ENCODE data around the gene ENGASE.

ENGASE gene

DNA sequence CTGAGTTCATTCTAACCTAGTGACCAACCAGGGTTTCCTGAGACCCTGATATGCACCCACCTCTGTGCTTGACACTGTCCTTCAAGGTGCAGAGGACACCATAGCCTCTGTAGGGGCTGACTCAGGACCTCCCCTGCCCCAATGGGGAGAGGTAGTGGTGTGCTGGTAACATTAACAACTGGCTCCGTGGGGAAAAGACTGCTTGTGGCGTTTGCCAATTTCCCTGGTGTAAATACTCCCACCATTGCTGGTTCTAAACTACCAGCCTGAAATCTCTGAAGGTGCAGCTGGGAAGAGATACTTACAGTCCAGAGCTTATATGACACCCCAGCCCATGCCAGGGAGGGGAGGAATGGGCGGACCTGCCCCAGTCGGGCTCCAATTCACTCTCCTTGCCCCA lies 54.9 kb downstream of the ENGASE start:
- no peaks in the 10 kb centered on the region for H3K36me3 ChIP-seq (ENCODE audit: insufficient read depth, low read length)
- H3K79me2 ChIP-seq (ENCODE audit: insufficient read depth, low read length): no peaks in the 10 kb centered on the region
- TF ChIP-seq EZH2phosphoT487 (IDR thresholded peaks at IDR 0.05; ENCODE audit: borderline replicate concordance): no peak
- H4K20me1 ChIP-seq (ENCODE audit: insufficient read depth, low read length, poor library complexity, severe bottlenecking): no peaks in the 10 kb centered on the region
- H3K27me3 ChIP-seq (ENCODE audit: insufficient read depth, low read length, poor library complexity, severe bottlenecking): no peaks in the 10 kb centered on the region
- H3K9ac ChIP-seq (ENCODE audit: low read depth, low read length, poor library complexity, severe bottlenecking): no peak overlapping the region
- no peak overlapping the region for H2AFZ ChIP-seq (ENCODE audit: low read length)
- no peak overlapping the region for H3K4me3 ChIP-seq (ENCODE audit: low read length, poor library complexity, severe bottlenecking)
- no peaks in the 10 kb centered on the region for H3F3A ChIP-seq (ENCODE audit: low read depth)
- no peak overlapping the region for H3K4me2 ChIP-seq (ENCODE audit: low read depth, low read length, poor library complexity, severe bottlenecking)
- no peaks in the 10 kb centered on the region for H3K9me3 ChIP-seq (ENCODE audit: insufficient read depth, low read depth, low read length)
- no peaks in the 10 kb centered on the region for H3K4me1 ChIP-seq (ENCODE audit: insufficient read depth, low read length, poor library complexity, severe bottlenecking)
- no peaks in the 10 kb centered on the region for H3K9me2 ChIP-seq (replicated peaks; ENCODE audit: low read depth, low read length)

- Histone ChIP-seq H3F3A (ENCODE audit: low read depth) (no peaks in the 10 kb centered on the region), H4K20me1 (ENCODE audit: insufficient read depth, low read length, poor library complexity, severe bottlenecking) (no peaks in the 10 kb centered on the region), H3K9me3 (ENCODE audit: insufficient read depth, low read depth, low read length) (no peaks in the 10 kb centered on the region), H2AFZ (ENCODE audit: low read length) (no peak overlapping the region), H3K4me3 (ENCODE audit: low read length, poor library complexity, severe bottlenecking) (no peak overlapping the region), H3K36me3 (ENCODE audit: insufficient read depth, low read length) (no peaks in the 10 kb centered on the region), H3K27me3 (ENCODE audit: insufficient read depth, low read length, poor library complexity, severe bottlenecking) (no peaks in the 10 kb centered on the region), H3K9ac (ENCODE audit: low read depth, low read length, poor library complexity, severe bottlenecking) (no peak overlapping the region), H3K79me2 (ENCODE audit: insufficient read depth, low read length) (no peaks in the 10 kb centered on the region), H3K9me2 (replicated peaks; ENCODE audit: low read depth, low read length) (no peaks in the 10 kb centered on the region), H3K4me2 (ENCODE audit: low read depth, low read length, poor library complexity, severe bottlenecking) (no peak overlapping the region), H3K4me1 (ENCODE audit: insufficient read depth, low read length, poor library complexity, severe bottlenecking) (no peaks in the 10 kb centered on the region)
- TF ChIP-seq, protein P1, sequence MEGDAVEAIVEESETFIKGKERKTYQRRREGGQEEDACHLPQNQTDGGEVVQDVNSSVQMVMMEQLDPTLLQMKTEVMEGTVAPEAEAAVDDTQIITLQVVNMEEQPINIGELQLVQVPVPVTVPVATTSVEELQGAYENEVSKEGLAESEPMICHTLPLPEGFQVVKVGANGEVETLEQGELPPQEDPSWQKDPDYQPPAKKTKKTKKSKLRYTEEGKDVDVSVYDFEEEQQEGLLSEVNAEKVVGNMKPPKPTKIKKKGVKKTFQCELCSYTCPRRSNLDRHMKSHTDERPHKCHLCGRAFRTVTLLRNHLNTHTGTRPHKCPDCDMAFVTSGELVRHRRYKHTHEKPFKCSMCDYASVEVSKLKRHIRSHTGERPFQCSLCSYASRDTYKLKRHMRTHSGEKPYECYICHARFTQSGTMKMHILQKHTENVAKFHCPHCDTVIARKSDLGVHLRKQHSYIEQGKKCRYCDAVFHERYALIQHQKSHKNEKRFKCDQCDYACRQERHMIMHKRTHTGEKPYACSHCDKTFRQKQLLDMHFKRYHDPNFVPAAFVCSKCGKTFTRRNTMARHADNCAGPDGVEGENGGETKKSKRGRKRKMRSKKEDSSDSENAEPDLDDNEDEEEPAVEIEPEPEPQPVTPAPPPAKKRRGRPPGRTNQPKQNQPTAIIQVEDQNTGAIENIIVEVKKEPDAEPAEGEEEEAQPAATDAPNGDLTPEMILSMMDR (conservative IDR thresholded peaks at IDR 0.05; ENCODE audit: low read length): no peak
- no peak for TF ChIP-seq EZH2phosphoT487 (IDR thresholded peaks at IDR 0.05; ENCODE audit: borderline replicate concordance)
These were observed 56.1 kb downstream of the ENGASE start for GRCh38 chr17:79130536-79131273.

GRCh38 chr17:79131274-79131635 lies 56.6 kb downstream of the ENGASE start:
- Histone ChIP-seq H3K9ac (ENCODE audit: low read depth, low read length, poor library complexity, severe bottlenecking) (no peak overlapping the region), H3K9me2 (replicated peaks; ENCODE audit: low read depth, low read length) (no peaks in the 10 kb centered on the region), H3K79me2 (ENCODE audit: insufficient read depth, low read length) (no peaks in the 10 kb centered on the region), H3K4me3 (ENCODE audit: low read length, poor library complexity, severe bottlenecking) (no peak overlapping the region), H3K36me3 (ENCODE audit: insufficient read depth, low read length) (no peaks in the 10 kb centered on the region), H4K20me1 (ENCODE audit: insufficient read depth, low read length, poor library complexity, severe bottlenecking) (no peaks in the 10 kb centered on the region), H3F3A (ENCODE audit: low read depth) (no peaks in the 10 kb centered on the region), H3K27me3 (ENCODE audit: insufficient read depth, low read length, poor library complexity, severe bottlenecking) (no peaks in the 10 kb centered on the region), H3K4me1 (ENCODE audit: insufficient read depth, low read length, poor library complexity, severe bottlenecking) (no peaks in the 10 kb centered on the region), H3K4me2 (ENCODE audit: low read depth, low read length, poor library complexity, severe bottlenecking) (no peak overlapping the region), H3K9me3 (ENCODE audit: insufficient read depth, low read depth, low read length) (no peaks in the 10 kb centered on the region), H2AFZ (ENCODE audit: low read length) (no peak overlapping the region)
- TF ChIP-seq, protein P1 (conservative IDR thresholded peaks at IDR 0.05; ENCODE audit: low read length): no peak
- no peak for TF ChIP-seq EZH2phosphoT487 (IDR thresholded peaks at IDR 0.05; ENCODE audit: borderline replicate concordance)

DNA sequence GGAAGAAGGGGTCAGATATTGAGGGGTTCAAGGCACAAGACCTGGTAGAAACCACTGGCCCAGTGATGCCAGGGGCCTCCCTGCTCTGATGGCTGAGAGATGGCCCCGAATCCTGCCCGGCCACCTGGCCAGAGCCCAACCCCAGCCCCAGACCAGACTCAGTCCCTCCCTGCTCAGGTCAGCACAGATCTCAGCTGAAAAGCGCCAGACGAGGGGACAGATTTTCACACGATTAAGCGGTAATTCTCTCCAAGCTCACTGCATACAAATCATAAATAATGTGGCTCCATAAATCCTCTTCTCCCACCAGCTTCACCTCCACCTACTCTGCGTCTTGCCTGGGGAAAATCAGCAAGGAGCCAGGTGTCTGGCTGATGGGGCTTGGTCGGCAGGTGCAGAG lies 57.1 kb downstream of the ENGASE start:
- Histone ChIP-seq H3K79me2 (ENCODE audit: insufficient read depth, low read length) (no peaks in the 10 kb centered on the region), H3K4me3 (ENCODE audit: low read length, poor library complexity, severe bottlenecking) (no peak overlapping the region), H2AFZ (ENCODE audit: low read length) (no peak overlapping the region), H3K9ac (ENCODE audit: low read depth, low read length, poor library complexity, severe bottlenecking) (no peak overlapping the region), H3K4me2 (ENCODE audit: low read depth, low read length, poor library complexity, severe bottlenecking) (no peak overlapping the region), H3F3A (ENCODE audit: low read depth) (no peaks in the 10 kb centered on the region), H3K9me3 (ENCODE audit: insufficient read depth, low read depth, low read length) (no peaks in the 10 kb centered on the region), H3K27me3 (ENCODE audit: insufficient read depth, low read length, poor library complexity, severe bottlenecking) (no peaks in the 10 kb centered on the region), H3K36me3 (ENCODE audit: insufficient read depth, low read length) (no peaks in the 10 kb centered on the region), H3K9me2 (replicated peaks; ENCODE audit: low read depth, low read length) (no peaks in the 10 kb centered on the region), H4K20me1 (ENCODE audit: insufficient read depth, low read length, poor library complexity, severe bottlenecking) (no peaks in the 10 kb centered on the region), H3K4me1 (ENCODE audit: insufficient read depth, low read length, poor library complexity, severe bottlenecking) (no peaks in the 10 kb centered on the region)
- TF ChIP-seq EZH2phosphoT487 (IDR thresholded peaks at IDR 0.05; ENCODE audit: borderline replicate concordance): no peak
- TF ChIP-seq, protein P1 (conservative IDR thresholded peaks at IDR 0.05; ENCODE audit: low read length): no peak
